Measurements from ENCODE around the gene SYCP3. TPM values are rescaled to one million over a fixed set of nuclear protein-coding genes. Genes with fewer than 3 reads are reported as not detected.

SYCP3 gene
- total and polyA plus RNA-seq, 2 of the 13 experiments (the other 11 are each of a cell fraction or from before 2014, with no cell fraction given): not detected

GRCh38 chr12:101691503-101692096 is 47.7 kb downstream of the SYCP3 start (continued):
- no peak for TF ChIP-seq ZNF34 (CRISPR knock-in tag; IDR thresholded peaks at IDR 0.05; ENCODE audit: borderline replicate concordance)
- TF ChIP-seq RBAK (CRISPR knock-in tag; IDR thresholded peaks at IDR 0.05): no peak
- no peak for TF ChIP-seq ZNF747 (CRISPR knock-in tag; IDR thresholded peaks at IDR 0.05; ENCODE audit: borderline replicate concordance)
- TF ChIP-seq NFAT5 (CRISPR knock-in tag; IDR thresholded peaks at IDR 0.05): no peak
- TF ChIP-seq MXD4 (CRISPR knock-in tag; IDR thresholded peaks at IDR 0.05): no peak
- no peak for TF ChIP-seq FIP1L1 (IDR thresholded peaks at IDR 0.05; ENCODE audit: borderline replicate concordance, insufficient read depth, low read depth, low read length)
- peak; percentile 33; the same call in 1 of the 2 replicates for TF ChIP-seq ARID5B (CRISPR knock-in tag; IDR thresholded peaks at IDR 0.05)
- peak; percentile 77 for TF ChIP-seq PAXIP1 (CRISPR knock-in tag; conservative IDR thresholded peaks at IDR 0.05)
- no peak for TF ChIP-seq GABPB1 (CRISPR knock-in tag; IDR thresholded peaks at IDR 0.05)
- TF ChIP-seq KDM3A (CRISPR knock-in tag; IDR thresholded peaks at IDR 0.05; ENCODE audit: low read depth): no peak
- no peak for TF ChIP-seq ZNF879 (CRISPR knock-in tag; IDR thresholded peaks at IDR 0.05)
- TF ChIP-seq E2F2 (CRISPR knock-in tag; IDR thresholded peaks at IDR 0.05; ENCODE audit: borderline replicate concordance): no peak
- no peak for TF ChIP-seq CBX2 (IDR thresholded peaks at IDR 0.05; ENCODE audit: low read depth, low read length)
- TF ChIP-seq CBX2 (CRISPR knock-in tag; IDR thresholded peaks at IDR 0.05; ENCODE audit: low read depth): no peak
- TF ChIP-seq MAZ (IDR thresholded peaks at IDR 0.05; ENCODE audit: borderline replicate concordance, low read depth, low read length): no peak
- TF ChIP-seq MAZ (CRISPR knock-in tag; IDR thresholded peaks at IDR 0.05; ENCODE audit: low read depth): no peak
